Measurements from ENCODE around the gene SH3RF2. TPM values are rescaled to one million over a fixed set of nuclear protein-coding genes. Genes with fewer than 3 reads are reported as not detected.

Gene SH3RF2, protein sequence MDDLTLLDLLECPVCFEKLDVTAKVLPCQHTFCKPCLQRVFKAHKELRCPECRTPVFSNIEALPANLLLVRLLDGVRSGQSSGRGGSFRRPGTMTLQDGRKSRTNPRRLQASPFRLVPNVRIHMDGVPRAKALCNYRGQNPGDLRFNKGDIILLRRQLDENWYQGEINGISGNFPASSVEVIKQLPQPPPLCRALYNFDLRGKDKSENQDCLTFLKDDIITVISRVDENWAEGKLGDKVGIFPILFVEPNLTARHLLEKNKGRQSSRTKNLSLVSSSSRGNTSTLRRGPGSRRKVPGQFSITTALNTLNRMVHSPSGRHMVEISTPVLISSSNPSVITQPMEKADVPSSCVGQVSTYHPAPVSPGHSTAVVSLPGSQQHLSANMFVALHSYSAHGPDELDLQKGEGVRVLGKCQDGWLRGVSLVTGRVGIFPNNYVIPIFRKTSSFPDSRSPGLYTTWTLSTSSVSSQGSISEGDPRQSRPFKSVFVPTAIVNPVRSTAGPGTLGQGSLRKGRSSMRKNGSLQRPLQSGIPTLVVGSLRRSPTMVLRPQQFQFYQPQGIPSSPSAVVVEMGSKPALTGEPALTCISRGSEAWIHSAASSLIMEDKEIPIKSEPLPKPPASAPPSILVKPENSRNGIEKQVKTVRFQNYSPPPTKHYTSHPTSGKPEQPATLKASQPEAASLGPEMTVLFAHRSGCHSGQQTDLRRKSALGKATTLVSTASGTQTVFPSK
- not detected in 2 replicates for total RNA-seq

DNA sequence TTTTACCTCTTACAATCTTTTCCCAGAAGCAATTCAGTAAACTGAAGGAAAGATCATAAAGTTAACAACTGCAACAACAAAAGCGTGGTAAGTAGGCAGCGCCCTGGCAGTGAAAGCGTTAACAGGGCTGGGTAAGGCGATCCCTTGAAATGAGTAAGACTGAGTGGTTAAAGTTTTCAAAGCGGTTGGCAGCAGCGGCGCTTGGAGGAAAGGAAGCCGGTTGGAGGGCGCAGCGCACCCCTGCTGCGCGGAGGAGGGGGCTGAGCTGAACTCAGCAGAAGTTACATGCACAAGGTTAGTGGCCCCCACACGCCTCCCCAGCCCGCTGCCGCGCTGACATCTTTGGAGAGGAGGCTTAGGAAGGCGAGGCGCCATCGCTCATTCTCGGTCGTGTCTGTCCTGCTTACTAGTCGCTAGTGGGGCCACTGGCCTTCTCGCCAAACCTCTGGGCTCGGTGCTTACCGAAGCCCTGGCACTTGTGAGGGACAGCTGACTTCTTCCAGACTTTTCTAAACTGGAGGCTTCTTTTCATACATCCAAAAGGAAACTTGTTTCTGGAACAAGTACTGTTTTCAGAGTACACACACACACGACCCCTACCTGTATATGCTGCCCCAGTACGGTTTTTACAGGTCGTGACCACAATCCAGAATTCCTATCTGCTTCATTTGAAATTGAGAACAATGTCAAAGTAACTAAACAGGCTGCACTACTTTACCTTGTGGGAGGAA is at the start of gene SH3RF2:
Gene SH3RF2 (plus strand): TSS at position 178 of the 731 bp plus-strand sequence. CDS start 1,351 bp downstream, outside the sequence.

DNA sequence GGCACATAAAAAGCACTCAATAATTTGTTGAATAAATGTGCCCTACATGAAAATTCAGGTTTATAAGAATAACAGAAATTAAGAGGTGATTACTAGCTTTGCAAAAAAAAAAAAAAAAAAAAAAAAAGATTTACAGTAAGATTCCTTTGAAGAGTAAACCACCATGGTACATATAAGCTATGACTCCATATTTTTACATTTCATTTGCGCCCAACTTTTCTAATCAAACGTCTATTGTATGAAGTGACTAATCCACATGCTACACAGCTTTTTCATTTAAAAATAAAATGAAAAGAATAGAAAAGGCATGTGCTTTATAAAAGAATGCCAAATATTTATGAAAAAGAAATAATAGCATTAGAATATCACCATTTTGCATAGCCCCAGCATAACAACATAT is 169.1 kb downstream of the SH3RF2 start, which contains the start of gene PLAC8L1:
Gene PLAC8L1 (minus strand): TSS at position 101 of the 400 bp plus-strand sequence. CDS start 1,266 bp downstream, outside the sequence.

Other genes starting within 250 kb of the SH3RF2 start
- gene PRELID2, start 101.2 kb upstream of the SH3RF2 start, total RNA-seq = 0.87 and 1.7 TPM in 2 replicates
- gene GRXCR2, start 63.6 kb upstream of the SH3RF2 start, total RNA-seq = not detected in 2 replicates
- not detected in 2 replicates for gene PLAC8L1, start 169.0 kb downstream of the SH3RF2 start, total RNA-seq
- gene LARS1, start 246.1 kb downstream of the SH3RF2 start, total RNA-seq = 61.0 and 84.1 TPM in 2 replicates

All from cardiac ventricle fibroblast (primary cell).